VCaP (cell line): ENCODE measurements around the gene PCSK7.
A peak's percentile ranks its signal among the peaks of the same experiment; 100 is the strongest.

ENCODE experiments used
- H3K27ac ChIP-seq: fragments of 450-650 bp; 2 replicates; pipeline ENCODE4 v1.5.1; 2017
- CTCF ChIP-seq: fragments of 450-650 bp; conservative IDR thresholded peaks from 2 replicates; pipeline ENCODE4 v1.5.1; 2017; ENCODE audit warnings: mild to moderate bottlenecking, moderate library complexity

Gene PCSK7

GRCh38 chr11:117223741-117224689, 7.9 kb downstream of the PCSK7 start:
- no peak for TF ChIP-seq CTCF
- H3K27ac ChIP-seq = peak overlapping the region; percentile 34; the same call in 1 of the 2 replicates

GRCh38 chr11:117222991-117223740, 8.7 kb downstream of the PCSK7 start:
- peak overlapping the region; percentile 34 for H3K27ac ChIP-seq
- TF ChIP-seq CTCF = no peak

GRCh38 chr11:117221775-117222517, 9.9 kb downstream of the PCSK7 start:
- peak overlapping the region; percentile 34 for H3K27ac ChIP-seq
- no peak for TF ChIP-seq CTCF

- H3K27ac ChIP-seq = peak overlapping the region; percentile 34
- no peak for TF ChIP-seq CTCF
Observed at GRCh38 chr11:117220999-117221774, 10.7 kb downstream of the PCSK7 start.

- H3K27ac ChIP-seq = peak overlapping the region; percentile 34; the same call in 1 of the 2 replicates
- TF ChIP-seq CTCF = no peak
Observed at GRCh38 chr11:117220568-117220967, 11.3 kb downstream of the PCSK7 start.

- TF ChIP-seq CTCF = no peak
- H3K27ac ChIP-seq = no peak overlapping the region
Observed at GRCh38 chr11:117219995-117220394, 11.9 kb downstream of the PCSK7 start.
